Gastroesophageal sphincter (tissue), 3 donors: ENCODE measurements around the gene JMJD8.

Source experiments
- CTCF ChIP-seq, 4 experiments: fragments of 200-600 bp in 2 of 4; fragments of 450-650 bp in 2 of 4; sonication (generic) in 1 of 4; IDR thresholded peaks; one replicate each; pipeline ENCODE4 v1.5.1; 2017 to 2019; ENCODE audit warnings: antibody characterized with exemption in 4 of 4, mild to moderate bottlenecking in 2 of 4, moderate library complexity in 2 of 4
- EP300 ChIP-seq: sonication (generic); formaldehyde crosslinking; IDR thresholded peaks from one replicate; pipeline ENCODE4 v1.6.1; 2017; ENCODE audit warnings: antibody characterized with exemption, mild to moderate bottlenecking
- POLR2A ChIP-seq, 2 donors: fragments of 450-650 bp; IDR thresholded peaks; one replicate each; pipeline ENCODE4 v1.6.1; 2017; ENCODE audit warnings: antibody characterized with exemption in 2 of 2, mild to moderate bottlenecking in 2 of 2, moderate library complexity in 1 of 2
- POLR2AphosphoS5 ChIP-seq: sonication (generic); formaldehyde crosslinking; IDR thresholded peaks from one replicate; pipeline ENCODE4 v1.6.1; 2017; ENCODE audit warnings: antibody characterized with exemption

DNA sequence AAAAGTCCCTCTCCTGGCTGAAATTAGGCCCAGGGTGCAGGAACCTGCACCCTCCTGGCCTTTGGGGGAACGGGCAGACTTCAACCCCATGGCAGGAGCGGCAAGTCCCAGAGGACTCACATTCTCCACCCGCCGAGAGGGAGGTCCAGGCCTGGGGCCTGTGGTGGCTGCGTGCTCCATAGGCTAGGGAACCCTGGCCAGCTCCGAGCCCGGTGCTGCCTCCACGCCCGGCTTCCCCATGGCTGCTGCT, 42.0 kb upstream of the JMJD8 start:
- TF ChIP-seq CTCF (IDR thresholded peaks at IDR 0.05) (no peak), POLR2A (IDR thresholded peaks at IDR 0.05) (no peak), POLR2AphosphoS5 (no peak), EP300 (no peak)
